H9 (cell line): ENCODE data around the gene MYBPHL. TPM values are rescaled to one million over a fixed set of nuclear protein-coding genes. Genes with fewer than 3 reads are reported as not detected.

Experiments used
- DNase-seq: peaks from one replicate; pipeline ENCODE4 v3.0.0-alpha.2; 2017
- H2AFZ ChIP-seq: one replicate; pipeline ENCODE4 v1.6.1; 2013; ENCODE audit warnings: mild to moderate bottlenecking, low read length, control low read depth, moderate library complexity
- H2AK5ac ChIP-seq: 2 replicates; pipeline ENCODE4 v1.6.1; 2013; ENCODE audit warnings: low read length, control low read depth, mixed read lengths; ENCODE audit not compliant: insufficient read length
- H2BK120ac ChIP-seq: one replicate; pipeline ENCODE4 v1.6.1; 2013; ENCODE audit warnings: low read depth, mild to moderate bottlenecking, low read length, control low read depth, inconsistent platforms; ENCODE audit not compliant: poor library complexity, severe bottlenecking
- H2BK12ac ChIP-seq: 2 replicates; pipeline ENCODE4 v1.6.1; 2013; ENCODE audit warnings: low read length, control low read depth, mixed read lengths, low read depth; ENCODE audit not compliant: insufficient read length
- H2BK15ac ChIP-seq: 2 replicates; pipeline ENCODE4 v1.6.1; 2013; ENCODE audit warnings: low read depth, low read length, control low read depth
- H2BK20ac ChIP-seq: one replicate; pipeline ENCODE4 v1.6.1; 2013; ENCODE audit warnings: low read depth, mild to moderate bottlenecking, low read length, control low read depth, inconsistent platforms; ENCODE audit not compliant: poor library complexity, severe bottlenecking
- H2BK5ac ChIP-seq: 2 replicates; pipeline ENCODE4 v1.6.1; 2013; ENCODE audit warnings: low read length, control low read depth, mixed read lengths; ENCODE audit not compliant: insufficient read length
- H3K14ac ChIP-seq: 2 replicates; pipeline ENCODE4 v1.6.1; 2013; ENCODE audit warnings: low read length, control low read depth; ENCODE audit not compliant: insufficient read depth
- H3K18ac ChIP-seq: 2 replicates; pipeline ENCODE4 v1.6.1; 2013; ENCODE audit warnings: low read depth, mild to moderate bottlenecking, mixed read lengths, low read length, control low read depth; ENCODE audit not compliant: insufficient read length
- H3K23ac ChIP-seq: 2 replicates; pipeline ENCODE4 v1.6.1; 2013; ENCODE audit warnings: low read length, control low read depth, mixed read lengths, low read depth; ENCODE audit not compliant: insufficient read length
- H3K23me2 ChIP-seq: 2 replicates; pipeline ENCODE4 v1.6.1; 2013; ENCODE audit warnings: low read depth, mild to moderate bottlenecking, mixed read lengths, low read length, control low read depth; ENCODE audit not compliant: insufficient read length, poor library complexity, severe bottlenecking
- H3K27ac ChIP-seq: 2 replicates; pipeline ENCODE4 v1.5.1; 2013; ENCODE audit warnings: low read length, control low read depth, mixed read lengths, low read depth; ENCODE audit not compliant: insufficient read length
- H3K27me3 ChIP-seq: 2 replicates; pipeline ENCODE4 v1.6.1; 2013; ENCODE audit warnings: low read length, control low read depth, inconsistent platforms; ENCODE audit not compliant: insufficient read depth
- H3K4ac ChIP-seq: 2 replicates; pipeline ENCODE4 v1.6.1; 2013; ENCODE audit warnings: low read depth, mild to moderate bottlenecking, control low read depth, inconsistent platforms, low read length, moderate library complexity
- H3K4me1 ChIP-seq: 2 replicates; pipeline ENCODE4 v1.6.1; 2013; ENCODE audit warnings: low read length, control low read depth, inconsistent platforms; ENCODE audit not compliant: insufficient read depth
- H3K4me2 ChIP-seq: 2 replicates; pipeline ENCODE4 v1.6.1; 2013; ENCODE audit warnings: low read length, control low read depth, mixed read lengths; ENCODE audit not compliant: insufficient read length, insufficient read depth
- H3K56ac ChIP-seq: 2 replicates; pipeline ENCODE4 v1.6.1; 2013; ENCODE audit warnings: low read depth, mild to moderate bottlenecking, mixed read lengths, low read length, control low read depth; ENCODE audit not compliant: insufficient read length
- H3K79me1 ChIP-seq: 2 replicates; pipeline ENCODE4 v1.6.1; 2013; ENCODE audit warnings: low read depth, mild to moderate bottlenecking, moderate library complexity, low read length, control low read depth, inconsistent platforms; ENCODE audit not compliant: insufficient read depth, poor library complexity, severe bottlenecking
- H3K79me2 ChIP-seq: 2 replicates; pipeline ENCODE4 v1.6.1; 2013; ENCODE audit warnings: low read length, control low read depth, inconsistent platforms; ENCODE audit not compliant: insufficient read depth
- H3K9ac ChIP-seq: 2 replicates; pipeline ENCODE4 v1.6.1; 2013; ENCODE audit warnings: low read length, control low read depth, mixed read lengths; ENCODE audit not compliant: insufficient read length; ENCODE audit errors: extremely low read depth
- H3K9me3 ChIP-seq: one replicate; pipeline ENCODE4 v1.6.1; 2013; ENCODE audit warnings: low read depth, low read length, inconsistent platforms; ENCODE audit not compliant: control insufficient read depth
- H3T11ph ChIP-seq: one replicate; pipeline ENCODE4 v1.6.1; 2013; ENCODE audit warnings: mild to moderate bottlenecking, low read length, control low read depth, inconsistent platforms
- H4K20me1 ChIP-seq: one replicate; pipeline ENCODE4 v1.6.1; 2013; ENCODE audit not compliant: control insufficient read depth, insufficient read length, insufficient read depth
- H4K5ac ChIP-seq: 2 replicates; pipeline ENCODE4 v1.6.1; 2013; ENCODE audit warnings: low read depth, mild to moderate bottlenecking, mixed read lengths, low read length, control low read depth; ENCODE audit not compliant: insufficient read length
- H4K8ac ChIP-seq: replicated peaks from 2 replicates; pipeline ENCODE4 v1.6.1; 2013; ENCODE audit warnings: low read length, control low read depth, mixed read lengths, low read depth; ENCODE audit not compliant: insufficient read length
- H4K91ac ChIP-seq: 2 replicates; pipeline ENCODE4 v1.6.1; 2013; ENCODE audit warnings: low read depth, mild to moderate bottlenecking, moderate library complexity, mixed read lengths, low read length, control low read depth; ENCODE audit not compliant: insufficient read length
- H3K27ac Mint-ChIP-seq, 3 experiments: 2 replicates in 2 of 3; 3 replicates in 1 of 3; pipeline ENCODE4 v1.8.0; 2020 to 2021; ENCODE audit warnings: mixed read lengths in 3 of 3, mild to moderate bottlenecking in 1 of 3, moderate library complexity in 1 of 3
- H3K27me3 Mint-ChIP-seq: 2 replicates; pipeline ENCODE4 v1.8.0; 2021; ENCODE audit warnings: low read depth, mild to moderate bottlenecking, moderate library complexity, mixed read lengths
- H3K36me3 Mint-ChIP-seq, 3 experiments: 2 replicates in 2 of 3; 3 replicates in 1 of 3; pipeline ENCODE4 v1.8.0; 2020 to 2021; ENCODE audit warnings: low read depth in 3 of 3, mixed read lengths in 3 of 3; ENCODE audit not compliant: insufficient read depth in 1 of 3
- H3K4me1 Mint-ChIP-seq, 2 experiments: 2 replicates each; pipeline ENCODE4 v1.8.0; 2020; ENCODE audit warnings: mixed read lengths in 2 of 2
- H3K4me3 Mint-ChIP-seq, 2 experiments: 2 replicates in 1 of 2; 3 replicates in 1 of 2; pipeline ENCODE4 v1.8.0; 2020 to 2021; ENCODE audit warnings: mild to moderate bottlenecking in 2 of 2, mixed read lengths in 2 of 2, moderate library complexity in 1 of 2
- H3K9me3 Mint-ChIP-seq, 2 experiments: 2 replicates in 1 of 2; 3 replicates in 1 of 2; pipeline ENCODE4 v1.8.0; 2020; ENCODE audit warnings: mild to moderate bottlenecking in 2 of 2, mixed read lengths in 2 of 2, moderate library complexity in 1 of 2
- WGBS: extraction: QIAGEN DNeasy Blood & Tissue Kit; methylation state at CpG from one replicate; pipeline ENCODE4 v1.1.7; 2013; ENCODE audit warnings: missing lambda C conversion rate, low lambda C conversion rate, mixed read lengths; ENCODE audit not compliant: insufficient read length; ENCODE audit errors: extremely low coverage; 5-methylcytosine and 5-hydroxymethylcytosine counted together
- total RNA-seq: library from RNA; stranded (reverse); gene quantifications from 2 replicates; pipeline ENCODE4 v1.2.1, GENCODE V29; 2021
- TF ChIP-seq, protein P1 (sequence below): fragments of 200-600 bp; sonication (generic); conservative IDR thresholded peaks from 3 replicates; pipeline ENCODE4 v1.8.0; 2021; ENCODE audit warnings: antibody characterized with exemption, mild to moderate bottlenecking

MYBPHL gene
- total RNA-seq, 1 experiment from 2014 or later, result 0.59 TPM

DNA sequence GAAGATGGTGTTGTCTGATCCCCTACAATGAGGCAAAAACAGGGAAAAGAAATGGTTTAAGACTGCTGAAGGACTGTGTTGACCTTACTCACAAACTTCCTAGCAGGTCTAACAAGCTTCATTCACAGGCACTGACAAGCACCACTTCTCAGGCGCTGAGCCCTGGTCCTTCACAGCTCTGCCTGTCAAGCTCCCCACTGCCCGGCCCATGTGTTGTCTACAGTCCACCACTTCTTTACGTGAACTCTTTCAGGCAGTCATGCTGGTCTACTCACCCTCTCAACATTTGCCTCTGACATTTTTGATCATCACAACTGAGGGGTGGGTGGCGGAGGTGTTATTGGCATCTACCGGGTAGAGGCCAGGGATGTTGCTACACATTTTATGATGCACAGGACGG is 40.7 kb upstream of the MYBPHL start:
- H2AFZ ChIP-seq, result no peak overlapping the region
- DNase-seq, result no peak
- no peaks in the 10 kb centered on the region for H3K9me3 ChIP-seq
- no peak overlapping the region for H3K14ac ChIP-seq
- no peaks in the 10 kb centered on the region for H3K79me1 ChIP-seq
- WGBS, result no CpG with 5 or more reads among the region's 6 CpGs
- H4K20me1 ChIP-seq, result no peaks in the 10 kb centered on the region
- no peak overlapping the region for H4K91ac ChIP-seq
- no peak overlapping the region for H4K5ac ChIP-seq
- H3T11ph ChIP-seq, result no peak overlapping the region
- no peaks in the 10 kb centered on the region for H3K23me2 ChIP-seq
- no peak overlapping the region for H3K23ac ChIP-seq
- Mint-ChIP-seq H3K36me3 (peaks cover 6 to 59% (median 50%) of the 10 kb centered on the region in 3 experiments), H3K9me3 (no peaks in the 10 kb centered on the region; a peak in 1 of 5 replicates), H3K4me3 (no peak overlapping the region), H3K4me1 (no peaks in the 10 kb centered on the region), H3K27ac (no peak overlapping the region), H3K27me3 (no peaks in the 10 kb centered on the region)
- TF ChIP-seq, protein P1, sequence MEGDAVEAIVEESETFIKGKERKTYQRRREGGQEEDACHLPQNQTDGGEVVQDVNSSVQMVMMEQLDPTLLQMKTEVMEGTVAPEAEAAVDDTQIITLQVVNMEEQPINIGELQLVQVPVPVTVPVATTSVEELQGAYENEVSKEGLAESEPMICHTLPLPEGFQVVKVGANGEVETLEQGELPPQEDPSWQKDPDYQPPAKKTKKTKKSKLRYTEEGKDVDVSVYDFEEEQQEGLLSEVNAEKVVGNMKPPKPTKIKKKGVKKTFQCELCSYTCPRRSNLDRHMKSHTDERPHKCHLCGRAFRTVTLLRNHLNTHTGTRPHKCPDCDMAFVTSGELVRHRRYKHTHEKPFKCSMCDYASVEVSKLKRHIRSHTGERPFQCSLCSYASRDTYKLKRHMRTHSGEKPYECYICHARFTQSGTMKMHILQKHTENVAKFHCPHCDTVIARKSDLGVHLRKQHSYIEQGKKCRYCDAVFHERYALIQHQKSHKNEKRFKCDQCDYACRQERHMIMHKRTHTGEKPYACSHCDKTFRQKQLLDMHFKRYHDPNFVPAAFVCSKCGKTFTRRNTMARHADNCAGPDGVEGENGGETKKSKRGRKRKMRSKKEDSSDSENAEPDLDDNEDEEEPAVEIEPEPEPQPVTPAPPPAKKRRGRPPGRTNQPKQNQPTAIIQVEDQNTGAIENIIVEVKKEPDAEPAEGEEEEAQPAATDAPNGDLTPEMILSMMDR, result no peak
- H3K79me2 ChIP-seq, result no peaks in the 10 kb centered on the region
- no peak overlapping the region for H3K27ac ChIP-seq
- no peak overlapping the region for H3K9ac ChIP-seq
- H3K4me2 ChIP-seq, result no peak overlapping the region
- H2AK5ac ChIP-seq, result no peak overlapping the region
- no peak overlapping the region for H2BK12ac ChIP-seq
- H3K4me1 ChIP-seq, result no peaks in the 10 kb centered on the region
- H3K18ac ChIP-seq, result no peak overlapping the region
- no peak overlapping the region for H2BK5ac ChIP-seq
- no peaks in the 10 kb centered on the region for H3K27me3 ChIP-seq
- no peak overlapping the region for H3K4ac ChIP-seq
- H3K56ac ChIP-seq, result no peak overlapping the region
- no peak overlapping the region for H2BK20ac ChIP-seq
- no peak overlapping the region for H2BK15ac ChIP-seq
- no peak overlapping the region for H2BK120ac ChIP-seq
- H4K8ac ChIP-seq, result no peak overlapping the region
